Fibroblast of mammary gland (primary cell): Measurements from ENCODE around the gene BTBD7.

ENCODE experiments used
- DNase-seq: peaks from one replicate; pipeline ENCODE4 v3.0.0-alpha.2; 2010; ENCODE audit warnings: low read depth
- H3K4me3 ChIP-seq: 2 replicates; pipeline ENCODE4 v1.5.1; 2011; ENCODE audit warnings: low read depth, mild to moderate bottlenecking, low read length, moderate library complexity; ENCODE audit not compliant: control insufficient read depth
- TF ChIP-seq, protein P1 (sequence below): conservative IDR thresholded peaks from 2 replicates; pipeline ENCODE4 v1.5.1; 2011; ENCODE audit warnings: low read depth, low read length, inconsistent platforms; ENCODE audit not compliant: control insufficient read depth, insufficient read depth

Gene BTBD7

DNA sequence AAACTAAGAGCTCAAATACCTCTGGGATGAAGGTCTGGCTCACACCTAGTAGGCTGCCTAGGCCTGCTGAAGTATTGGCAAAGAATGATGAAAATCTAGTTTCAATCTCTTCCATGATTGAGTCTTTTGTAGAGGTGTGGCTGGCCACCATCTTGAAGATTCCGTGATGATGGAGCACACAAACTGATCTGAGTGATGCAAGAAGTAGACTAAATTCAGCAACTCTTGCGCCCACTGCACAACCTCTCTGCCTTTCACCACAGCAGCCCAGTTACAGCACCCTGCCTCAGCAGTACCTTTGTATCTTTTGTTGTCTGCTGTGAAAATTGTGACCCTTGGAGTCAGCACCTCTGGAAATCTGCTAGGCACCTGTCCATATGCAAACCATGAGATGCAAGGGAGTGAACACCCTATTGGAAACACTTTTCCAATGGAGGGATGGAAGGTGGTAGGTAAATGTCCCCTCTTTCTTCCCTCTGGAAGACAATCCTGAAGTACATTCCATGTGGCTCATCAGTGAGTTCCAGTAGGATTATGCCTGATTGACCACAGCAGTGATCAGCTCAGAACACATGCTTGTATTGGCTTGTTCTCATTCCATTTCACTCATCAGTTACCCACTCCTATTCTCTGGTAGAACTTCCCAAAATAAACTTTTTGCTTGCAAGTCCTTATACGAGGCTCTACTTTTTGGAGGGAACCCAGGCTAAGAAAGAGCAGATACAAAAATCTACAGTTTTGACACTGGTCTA lies 58.6 kb downstream of the BTBD7 start:
- no peak overlapping the region for H3K4me3 ChIP-seq
- TF ChIP-seq, protein P1, sequence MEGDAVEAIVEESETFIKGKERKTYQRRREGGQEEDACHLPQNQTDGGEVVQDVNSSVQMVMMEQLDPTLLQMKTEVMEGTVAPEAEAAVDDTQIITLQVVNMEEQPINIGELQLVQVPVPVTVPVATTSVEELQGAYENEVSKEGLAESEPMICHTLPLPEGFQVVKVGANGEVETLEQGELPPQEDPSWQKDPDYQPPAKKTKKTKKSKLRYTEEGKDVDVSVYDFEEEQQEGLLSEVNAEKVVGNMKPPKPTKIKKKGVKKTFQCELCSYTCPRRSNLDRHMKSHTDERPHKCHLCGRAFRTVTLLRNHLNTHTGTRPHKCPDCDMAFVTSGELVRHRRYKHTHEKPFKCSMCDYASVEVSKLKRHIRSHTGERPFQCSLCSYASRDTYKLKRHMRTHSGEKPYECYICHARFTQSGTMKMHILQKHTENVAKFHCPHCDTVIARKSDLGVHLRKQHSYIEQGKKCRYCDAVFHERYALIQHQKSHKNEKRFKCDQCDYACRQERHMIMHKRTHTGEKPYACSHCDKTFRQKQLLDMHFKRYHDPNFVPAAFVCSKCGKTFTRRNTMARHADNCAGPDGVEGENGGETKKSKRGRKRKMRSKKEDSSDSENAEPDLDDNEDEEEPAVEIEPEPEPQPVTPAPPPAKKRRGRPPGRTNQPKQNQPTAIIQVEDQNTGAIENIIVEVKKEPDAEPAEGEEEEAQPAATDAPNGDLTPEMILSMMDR = no peak
- no peak for DNase-seq

DNA sequence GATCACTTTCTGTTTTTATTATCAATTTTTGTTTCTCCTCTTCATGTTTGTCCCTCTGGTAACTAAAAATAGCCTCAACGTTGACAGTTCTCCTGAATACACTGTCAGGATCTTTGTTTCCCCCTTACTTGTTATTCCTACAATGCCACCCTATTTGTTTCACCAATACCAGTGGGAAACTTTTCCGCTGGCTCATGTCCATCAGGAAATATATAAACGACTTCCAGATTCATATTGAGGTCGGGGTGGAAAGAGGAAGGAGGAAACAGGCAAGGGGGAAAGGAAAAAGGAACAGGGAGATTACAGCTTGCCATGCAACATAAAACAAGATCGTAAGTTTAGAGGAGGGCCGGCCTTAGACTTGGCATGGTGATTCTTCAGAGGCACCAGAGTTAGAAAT lies 61.7 kb downstream of the BTBD7 start:
- no peak for DNase-seq
- H3K4me3 ChIP-seq = no peak overlapping the region
- TF ChIP-seq, protein P1 = no peak

DNA sequence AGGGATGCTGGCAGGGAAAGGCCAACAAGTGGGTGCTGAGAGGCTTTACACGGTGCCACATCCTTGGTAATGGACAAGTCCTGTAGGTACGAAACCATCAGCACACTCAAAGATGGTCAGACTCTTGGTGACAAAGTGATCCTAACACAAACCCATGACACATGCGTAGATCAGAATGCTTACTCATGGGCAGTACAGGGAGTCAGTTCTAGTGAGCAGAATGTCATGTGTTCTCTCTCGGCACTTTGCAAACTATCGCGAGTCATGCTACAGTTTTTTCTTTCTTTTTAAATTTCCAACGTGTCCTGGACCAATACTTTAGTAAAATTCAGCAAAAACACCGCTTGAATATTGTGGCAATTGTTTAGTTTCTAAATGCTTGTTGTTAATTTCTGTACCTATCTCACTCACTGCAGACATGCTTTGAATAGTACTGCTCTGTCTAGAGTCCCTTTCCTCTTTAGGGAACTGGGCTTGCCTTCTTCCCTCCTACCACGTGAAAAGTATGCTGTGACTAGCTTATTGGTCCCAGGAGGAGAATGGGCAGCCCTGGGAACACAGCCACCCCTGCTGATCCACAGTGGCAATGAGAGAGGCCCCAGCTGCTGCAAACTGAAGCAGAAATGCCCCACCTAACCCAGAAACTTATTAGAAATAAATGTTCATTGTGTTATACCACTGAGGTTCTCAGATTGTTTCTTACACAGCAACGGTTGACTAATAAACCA lies 63.3 kb downstream of the BTBD7 start:
- DNase-seq = peak; percentile 92
- TF ChIP-seq, protein P1 = no peak
- no peak overlapping the region for H3K4me3 ChIP-seq

DNA sequence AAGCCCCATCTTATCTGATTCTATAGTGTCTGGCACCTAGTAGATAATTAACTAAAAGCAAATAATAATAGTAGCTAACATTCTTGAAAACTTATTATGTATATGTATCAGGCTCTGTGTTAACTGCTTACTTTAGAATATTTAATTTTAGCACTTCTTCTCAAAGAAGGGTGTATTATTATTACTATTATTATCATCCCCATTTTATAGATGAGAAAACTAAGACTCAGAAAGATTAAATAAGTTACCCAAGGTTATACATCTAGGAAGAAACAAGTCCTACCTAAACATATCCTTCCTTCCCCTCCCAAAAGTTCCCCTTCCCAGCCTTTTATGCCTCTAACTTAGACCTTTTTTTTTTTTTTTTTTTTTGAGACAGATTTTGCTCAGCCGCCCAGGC lies 64.4 kb downstream of the BTBD7 start:
- H3K4me3 ChIP-seq = no peak overlapping the region
- DNase-seq = no peak
- TF ChIP-seq, protein P1 = no peak

DNA sequence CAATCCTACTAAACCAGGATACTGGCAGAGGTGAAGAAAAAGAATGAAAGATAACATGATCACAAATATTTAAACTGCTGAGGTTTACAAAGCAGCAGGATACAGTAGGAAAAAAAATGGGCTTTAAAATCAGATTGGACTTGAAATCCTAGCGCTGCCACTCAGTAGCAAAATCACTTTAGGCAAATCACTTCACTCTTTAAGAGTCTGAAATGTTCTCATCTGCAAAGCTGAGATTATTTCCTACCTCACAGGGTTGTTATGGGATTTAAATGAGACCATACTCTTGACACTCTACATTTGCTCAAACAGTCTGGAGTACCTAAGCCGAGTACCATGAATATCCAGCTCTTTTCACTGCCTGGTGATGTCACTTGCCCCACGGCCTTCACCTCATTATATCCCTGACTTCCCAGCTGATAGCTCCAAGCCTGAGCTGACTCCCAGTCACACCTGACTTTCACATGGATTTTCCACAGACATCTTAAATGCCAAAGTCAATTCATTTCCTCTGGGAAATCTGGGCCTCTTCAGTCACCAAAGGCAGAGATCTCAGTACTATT lies 65.6 kb downstream of the BTBD7 start:
- H3K4me3 ChIP-seq = no peak overlapping the region
- no peak for DNase-seq
- TF ChIP-seq, protein P1 = no peak

DNA sequence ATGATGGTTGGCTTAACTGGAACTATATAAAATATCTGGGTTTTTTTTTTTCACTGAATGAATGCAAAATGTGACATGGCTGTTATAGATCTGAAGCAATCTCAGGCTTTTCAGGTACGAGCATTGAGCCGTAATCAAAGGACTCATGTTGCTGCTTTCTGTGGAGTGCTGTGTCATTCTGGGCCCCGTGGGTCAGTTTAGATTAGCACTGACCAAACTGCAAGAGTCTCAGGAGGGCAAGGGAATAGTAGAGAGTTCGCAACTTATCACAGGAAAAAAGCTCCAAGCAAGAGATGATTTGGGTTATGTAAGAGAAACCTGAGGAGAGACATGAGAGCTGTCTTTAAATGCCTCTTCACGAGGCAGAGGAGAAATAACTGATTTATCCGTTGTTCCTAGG lies 66.7 kb downstream of the BTBD7 start:
- TF ChIP-seq, protein P1 = no peak
- no peak for DNase-seq
- no peak overlapping the region for H3K4me3 ChIP-seq
